Neuronal stem cell (in vitro differentiated cells): ENCODE measurements around the gene HIPK2.
A peak's percentile ranks its signal among the peaks of the same experiment; 100 is the strongest.

Experiments used
- DNase-seq: peaks from one replicate; pipeline ENCODE4 v3.0.0-alpha.2; 2013; ENCODE audit warnings: low spot score
- H2AFZ ChIP-seq: one replicate; pipeline ENCODE4 v1.6.1; 2013; ENCODE audit warnings: mild to moderate bottlenecking, low read length, inconsistent platforms
- H2AK5ac ChIP-seq: 2 replicates; pipeline ENCODE4 v1.6.1; 2013; ENCODE audit warnings: low read depth, mild to moderate bottlenecking, inconsistent platforms, low read length, moderate library complexity, mixed read lengths
- H2BK120ac ChIP-seq: 2 replicates; pipeline ENCODE4 v1.6.1; 2013; ENCODE audit warnings: low read depth, mild to moderate bottlenecking, inconsistent platforms, low read length, moderate library complexity, mixed read lengths
- H2BK12ac ChIP-seq: one replicate; pipeline ENCODE4 v1.6.1; 2013; ENCODE audit warnings: low read length, inconsistent platforms
- H2BK15ac ChIP-seq: 2 replicates; pipeline ENCODE4 v1.6.1; 2013; ENCODE audit warnings: mild to moderate bottlenecking, low read length, inconsistent platforms, mixed read lengths
- H2BK5ac ChIP-seq: one replicate; pipeline ENCODE4 v1.6.1; 2013; ENCODE audit warnings: inconsistent platforms, mild to moderate bottlenecking, low read length, moderate library complexity
- H3K14ac ChIP-seq: one replicate; pipeline ENCODE4 v1.6.1; 2013; ENCODE audit warnings: low read length, inconsistent platforms
- H3K18ac ChIP-seq: 2 replicates; pipeline ENCODE4 v1.6.1; 2013; ENCODE audit warnings: low read length, inconsistent platforms
- H3K23ac ChIP-seq: 2 replicates; pipeline ENCODE4 v1.6.1; 2013; ENCODE audit warnings: low read depth, mild to moderate bottlenecking, mixed read lengths, low read length, inconsistent platforms; ENCODE audit not compliant: poor library complexity
- H3K27ac ChIP-seq: replicated peaks from 3 replicates; pipeline ENCODE4 v1.5.1; 2013; ENCODE audit warnings: low read length, inconsistent platforms
- H3K27me3 ChIP-seq, 3 experiments: 2 replicates each; pipeline ENCODE4 v1.6.1; 2013; ENCODE audit warnings: low read length in 3 of 3, mild to moderate bottlenecking in 2 of 3, inconsistent platforms in 1 of 3, low read depth in 1 of 3, mixed read lengths in 1 of 3, moderate library complexity in 1 of 3; ENCODE audit not compliant: control insufficient read depth in 3 of 3, insufficient read depth in 3 of 3
- H3K36me3 ChIP-seq, 2 donors: replicated peaks in 1 of 2; 2 replicates each; pipeline ENCODE4 v1.6.1; 2013; ENCODE audit warnings: low read length in 2 of 2; ENCODE audit not compliant: control insufficient read depth in 2 of 2, insufficient read depth in 2 of 2
- H3K4ac ChIP-seq: 2 replicates; pipeline ENCODE4 v1.6.1; 2013; ENCODE audit warnings: inconsistent platforms, mild to moderate bottlenecking, low read length, moderate library complexity
- H3K4me1 ChIP-seq, 2 donors: 1 replicate in 1 of 2; 2 replicates in 1 of 2; pipeline ENCODE4 v1.6.1; 2013; ENCODE audit warnings: low read length in 2 of 2, low read depth in 1 of 2; ENCODE audit not compliant: control insufficient read depth in 2 of 2, insufficient read depth in 1 of 2
- H3K4me2 ChIP-seq: one replicate; pipeline ENCODE4 v1.6.1; 2013; ENCODE audit warnings: mild to moderate bottlenecking, low read length, inconsistent platforms; ENCODE audit not compliant: insufficient read depth, poor library complexity, severe bottlenecking
- H3K4me3 ChIP-seq, 2 donors: 2 replicates each; pipeline ENCODE4 v1.5.1; 2013; ENCODE audit warnings: low read length in 2 of 2, mild to moderate bottlenecking in 2 of 2, inconsistent platforms in 1 of 2, moderate library complexity in 1 of 2
- H3K79me1 ChIP-seq: one replicate; pipeline ENCODE4 v1.6.1; 2013; ENCODE audit warnings: low read depth, mild to moderate bottlenecking, inconsistent platforms, low read length, moderate library complexity
- H3K9ac ChIP-seq: one replicate; pipeline ENCODE4 v1.6.1; 2013; ENCODE audit warnings: mild to moderate bottlenecking, low read depth, low read length, inconsistent platforms; ENCODE audit not compliant: poor library complexity
- H3K9me3 ChIP-seq, 2 donors: replicated peaks in 1 of 2; 2 replicates each; pipeline versions ENCODE3 to v1.6.1; 2013; ENCODE audit warnings: low read length in 2 of 2, mild to moderate bottlenecking in 2 of 2, inconsistent platforms in 1 of 2, low read depth in 1 of 2, mixed read lengths in 1 of 2, moderate library complexity in 1 of 2; ENCODE audit not compliant: control insufficient read depth in 2 of 2, insufficient read depth in 1 of 2
- H4K8ac ChIP-seq: one replicate; pipeline ENCODE4 v1.6.1; 2013; ENCODE audit warnings: low read depth, mild to moderate bottlenecking, inconsistent platforms, low read length, moderate library complexity
- H4K91ac ChIP-seq: one replicate; pipeline ENCODE4 v1.6.1; 2013; ENCODE audit warnings: low read length, low read depth, mild to moderate bottlenecking, inconsistent platforms; ENCODE audit not compliant: poor library complexity
- WGBS, 2 donors: extraction: QIAGEN DNeasy Blood & Tissue Kit; methylation state at CpG; one replicate each; pipeline ENCODE4 v1.1.7; 2013; ENCODE audit warnings: missing lambda C conversion rate in 2 of 2, mixed read lengths in 1 of 2; ENCODE audit not compliant: insufficient read length in 2 of 2, insufficient replicate concordance in 1 of 2; ENCODE audit errors: extremely low coverage in 2 of 2; 5-methylcytosine and 5-hydroxymethylcytosine counted together

HIPK2 gene

GRCh38 chr7:139603896-139604295 is 173.9 kb downstream of the HIPK2 start:
- Histone ChIP-seq H3K79me1 (no peaks in the 10 kb centered on the region), H3K9me3 (peaks cover 0 to 1% of the 10 kb centered on the region in 2 donors), H2AFZ (no peak overlapping the region), H4K91ac (no peak overlapping the region), H2BK120ac (no peak overlapping the region), H2BK15ac (no peak overlapping the region), H3K4me2 (no peak overlapping the region), H2BK12ac (peak overlapping the region; percentile 58), H3K23ac (peak overlapping the region; percentile 65), H3K9ac (no peak overlapping the region), H3K27ac (no peak overlapping the region), H4K8ac (peak overlapping the region; percentile 43), H2AK5ac (no peak overlapping the region), H3K4me3 (peak overlapping the region in 1 of 2 donors; percentile 57), H3K27me3 (no peaks in the 10 kb centered on the region), H2BK5ac (no peak overlapping the region), H3K14ac (no peak overlapping the region), H3K36me3 (peaks cover 19 to 77% of the 10 kb centered on the region in 2 donors), H3K18ac (no peak overlapping the region), H3K4ac (no peak overlapping the region), H3K4me1 (no peaks in the 10 kb centered on the region)
- no CpG with 5 or more reads among the region's 5 CpGs for WGBS, 2 donors
- no peak for DNase-seq

- no CpG with 5 or more reads among the region's 5 CpGs for WGBS, 2 donors
- no peaks in the 10 kb centered on the region for H3K4me1 ChIP-seq
- no peak overlapping the region for H3K4me3 ChIP-seq
- H3K79me1 ChIP-seq: no peaks in the 10 kb centered on the region
- no peak for DNase-seq
- no peak overlapping the region for H2BK15ac ChIP-seq
- H3K27ac ChIP-seq: no peak overlapping the region
- H2BK5ac ChIP-seq: no peak overlapping the region
- H3K23ac ChIP-seq: no peak overlapping the region
- no peak overlapping the region for H3K18ac ChIP-seq
- H3K9me3 ChIP-seq: peaks cover 0 to 1% of the 10 kb centered on the region in 2 donors
- H2BK12ac ChIP-seq: no peak overlapping the region
- no peak overlapping the region for H4K8ac ChIP-seq
- no peak overlapping the region for H4K91ac ChIP-seq
- no peak overlapping the region for H2AFZ ChIP-seq
- no peak overlapping the region for H3K14ac ChIP-seq
- H2AK5ac ChIP-seq: no peak overlapping the region
- H3K9ac ChIP-seq: no peak overlapping the region
- H3K27me3 ChIP-seq: no peaks in the 10 kb centered on the region
- H3K36me3 ChIP-seq: peaks cover 23 to 78% of the 10 kb centered on the region in 2 donors
- H2BK120ac ChIP-seq: no peak overlapping the region
- H3K4me2 ChIP-seq: no peak overlapping the region
- H3K4ac ChIP-seq: no peak overlapping the region
Measured at GRCh38 chr7:139603282-139603681, 174.5 kb downstream of the HIPK2 start.

GRCh38 chr7:139602143-139602722 is 175.6 kb downstream of the HIPK2 start:
- no peak overlapping the region for H3K18ac ChIP-seq
- H2AK5ac ChIP-seq: no peak overlapping the region
- DNase-seq: peak; percentile 18
- H3K9ac ChIP-seq: no peak overlapping the region
- H3K36me3 ChIP-seq: peaks cover 23 to 84% of the 10 kb centered on the region in 2 donors
- no peak overlapping the region for H4K91ac ChIP-seq
- no peak overlapping the region for H4K8ac ChIP-seq
- H3K14ac ChIP-seq: no peak overlapping the region
- H3K4ac ChIP-seq: no peak overlapping the region
- H2AFZ ChIP-seq: no peak overlapping the region
- WGBS, 2 donors: 100% methylated on average over 1 of the region's 7 CpGs; no CpG with 5 or more reads in 1 of the 2 donors
- H3K23ac ChIP-seq: no peak overlapping the region
- no peaks in the 10 kb centered on the region for H3K27me3 ChIP-seq
- no peak overlapping the region for H3K4me3 ChIP-seq
- no peak overlapping the region for H3K27ac ChIP-seq
- H3K4me2 ChIP-seq: no peak overlapping the region
- H2BK15ac ChIP-seq: no peak overlapping the region
- no peak overlapping the region for H2BK5ac ChIP-seq
- no peaks in the 10 kb centered on the region for H3K4me1 ChIP-seq
- H2BK12ac ChIP-seq: no peak overlapping the region
- H3K79me1 ChIP-seq: no peaks in the 10 kb centered on the region
- no peak overlapping the region for H2BK120ac ChIP-seq
- H3K9me3 ChIP-seq: peaks cover 0 to 1% of the 10 kb centered on the region in 2 donors

GRCh38 chr7:139601176-139601575 is 176.6 kb downstream of the HIPK2 start:
- H3K9me3 ChIP-seq: peaks cover 0 to 1% of the 10 kb centered on the region in 2 donors
- no peak overlapping the region for H3K14ac ChIP-seq
- no peak overlapping the region for H2BK12ac ChIP-seq
- H3K4me3 ChIP-seq: no peak overlapping the region
- H4K8ac ChIP-seq: no peak overlapping the region
- no peak overlapping the region for H3K4me2 ChIP-seq
- no CpG with 5 or more reads among the region's 6 CpGs for WGBS, 2 donors
- no peak overlapping the region for H2AK5ac ChIP-seq
- no peaks in the 10 kb centered on the region for H3K79me1 ChIP-seq
- no peak overlapping the region for H3K27ac ChIP-seq
- H2BK120ac ChIP-seq: no peak overlapping the region
- no peak for DNase-seq
- no peak overlapping the region for H3K9ac ChIP-seq
- no peak overlapping the region for H3K4ac ChIP-seq
- no peak overlapping the region for H2BK15ac ChIP-seq
- no peaks in the 10 kb centered on the region for H3K4me1 ChIP-seq
- H4K91ac ChIP-seq: no peak overlapping the region
- H2BK5ac ChIP-seq: no peak overlapping the region
- no peak overlapping the region for H2AFZ ChIP-seq
- H3K23ac ChIP-seq: no peak overlapping the region
- H3K27me3 ChIP-seq: no peaks in the 10 kb centered on the region
- H3K18ac ChIP-seq: no peak overlapping the region
- peaks cover 28 to 87% of the 10 kb centered on the region in 2 donors for H3K36me3 ChIP-seq
